Loucy (cell line): Measurements from ENCODE around the gene CELA3B.

ENCODE experiments used
- EZH2phosphoT487 ChIP-seq: fragments of 200-600 bp; IDR thresholded peaks from 2 replicates; pipeline ENCODE4 v1.6.1; 2018; ENCODE audit warnings: antibody characterized with exemption, mild to moderate bottlenecking, moderate library complexity, borderline replicate concordance
- TF ChIP-seq, protein P1 (sequence below): fragments of 200-600 bp; sonication (generic); conservative IDR thresholded peaks from 2 replicates; pipeline ENCODE4 v1.5.1; 2014; ENCODE audit warnings: mild to moderate bottlenecking, antibody characterized with exemption, low read length

DNA sequence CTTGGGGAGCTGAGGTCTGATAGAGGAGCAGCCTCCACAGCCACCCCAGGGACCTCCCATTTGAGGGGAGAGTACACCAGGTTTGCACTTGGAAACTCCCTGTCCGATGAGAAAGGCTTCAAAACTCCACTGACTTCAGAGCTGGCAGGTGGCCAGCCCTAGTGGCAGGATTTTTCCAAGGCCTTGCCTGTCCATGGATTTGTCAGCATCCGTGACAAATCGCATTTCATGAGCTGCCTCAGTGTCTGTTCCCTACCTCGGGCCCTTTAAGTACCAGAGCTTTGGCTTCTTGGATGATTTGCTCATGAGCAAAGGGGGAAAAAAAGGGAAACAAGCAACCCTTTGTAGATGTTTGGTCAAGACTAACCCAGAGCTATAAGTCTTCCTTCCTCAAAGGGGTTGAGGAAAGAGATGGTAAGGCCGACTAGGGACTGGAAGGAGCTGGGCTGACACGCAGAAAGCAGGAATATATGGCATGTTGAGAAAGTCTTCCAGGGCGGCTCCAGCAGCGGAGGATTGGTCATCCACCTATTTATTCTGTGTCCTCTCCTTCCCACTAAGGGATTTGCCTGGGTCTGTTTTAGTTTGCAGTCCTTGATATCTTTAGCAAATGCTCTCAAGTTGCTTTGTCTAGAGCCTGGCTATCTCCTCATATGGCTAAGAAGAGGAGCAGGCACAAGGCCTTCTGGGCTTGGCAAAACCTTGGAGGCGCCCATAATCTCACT lies 37.0 kb upstream of the CELA3B start:
- TF ChIP-seq, protein P1, sequence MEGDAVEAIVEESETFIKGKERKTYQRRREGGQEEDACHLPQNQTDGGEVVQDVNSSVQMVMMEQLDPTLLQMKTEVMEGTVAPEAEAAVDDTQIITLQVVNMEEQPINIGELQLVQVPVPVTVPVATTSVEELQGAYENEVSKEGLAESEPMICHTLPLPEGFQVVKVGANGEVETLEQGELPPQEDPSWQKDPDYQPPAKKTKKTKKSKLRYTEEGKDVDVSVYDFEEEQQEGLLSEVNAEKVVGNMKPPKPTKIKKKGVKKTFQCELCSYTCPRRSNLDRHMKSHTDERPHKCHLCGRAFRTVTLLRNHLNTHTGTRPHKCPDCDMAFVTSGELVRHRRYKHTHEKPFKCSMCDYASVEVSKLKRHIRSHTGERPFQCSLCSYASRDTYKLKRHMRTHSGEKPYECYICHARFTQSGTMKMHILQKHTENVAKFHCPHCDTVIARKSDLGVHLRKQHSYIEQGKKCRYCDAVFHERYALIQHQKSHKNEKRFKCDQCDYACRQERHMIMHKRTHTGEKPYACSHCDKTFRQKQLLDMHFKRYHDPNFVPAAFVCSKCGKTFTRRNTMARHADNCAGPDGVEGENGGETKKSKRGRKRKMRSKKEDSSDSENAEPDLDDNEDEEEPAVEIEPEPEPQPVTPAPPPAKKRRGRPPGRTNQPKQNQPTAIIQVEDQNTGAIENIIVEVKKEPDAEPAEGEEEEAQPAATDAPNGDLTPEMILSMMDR: no peak
- no peak for TF ChIP-seq EZH2phosphoT487
